ENCODE data around the gene SMAD6. TPM values are rescaled to one million over a fixed set of nuclear protein-coding genes. Genes with fewer than 3 reads are reported as not detected.

SMAD6 gene
- total and polyA plus RNA-seq, 10 of the 15 experiments (the other 5 are each of a cell fraction or from before 2014, with no cell fraction given) = under 0.01 to 0.10 (median 0.03) TPM; not detected in 7

DNA sequence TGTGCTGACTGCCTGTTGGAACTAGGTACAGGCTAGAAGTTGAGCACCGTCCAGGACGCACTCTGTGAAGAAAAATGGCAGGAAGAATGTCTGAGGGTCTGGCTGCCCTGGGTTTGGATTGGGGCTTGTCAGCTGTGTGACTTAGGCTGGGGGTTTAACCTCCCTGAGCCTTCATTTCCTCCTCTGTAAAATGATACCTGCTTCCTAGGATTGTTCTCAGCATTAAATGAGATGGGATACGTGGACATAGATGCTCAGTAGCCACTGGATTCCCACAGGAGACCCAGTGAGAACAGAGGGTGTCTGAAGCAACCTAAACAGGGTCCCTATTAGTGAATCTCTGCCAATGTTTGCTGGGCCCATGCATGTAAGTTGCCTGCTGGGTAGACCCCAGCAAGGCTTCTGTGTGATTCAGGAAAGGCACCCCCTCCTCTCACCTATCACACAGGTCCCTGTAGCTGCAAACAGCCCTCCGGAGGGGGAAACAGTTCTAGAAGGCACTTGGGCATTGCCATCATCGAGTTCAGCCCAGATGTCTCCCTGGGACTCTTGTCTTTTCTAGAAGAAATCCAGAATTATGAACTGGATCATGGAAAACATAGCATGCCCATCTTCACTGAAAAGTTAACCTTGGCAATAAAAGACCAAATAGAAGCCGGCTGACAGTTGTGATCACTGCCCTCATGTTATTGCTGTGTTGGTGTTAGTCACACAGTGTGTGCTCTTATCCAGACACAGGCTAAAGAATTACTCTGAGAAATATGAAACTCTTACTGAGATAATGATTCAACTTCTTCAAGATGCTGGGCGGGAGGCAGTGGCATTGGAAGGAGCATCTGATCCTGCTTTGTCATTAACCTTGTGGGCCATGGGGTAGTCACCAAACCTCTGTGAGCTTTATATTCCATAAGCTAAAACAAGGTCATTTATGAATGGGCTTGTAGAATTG lies 64.5 kb downstream of the SMAD6 start (continued):
- TF ChIP-seq, protein P1, sequence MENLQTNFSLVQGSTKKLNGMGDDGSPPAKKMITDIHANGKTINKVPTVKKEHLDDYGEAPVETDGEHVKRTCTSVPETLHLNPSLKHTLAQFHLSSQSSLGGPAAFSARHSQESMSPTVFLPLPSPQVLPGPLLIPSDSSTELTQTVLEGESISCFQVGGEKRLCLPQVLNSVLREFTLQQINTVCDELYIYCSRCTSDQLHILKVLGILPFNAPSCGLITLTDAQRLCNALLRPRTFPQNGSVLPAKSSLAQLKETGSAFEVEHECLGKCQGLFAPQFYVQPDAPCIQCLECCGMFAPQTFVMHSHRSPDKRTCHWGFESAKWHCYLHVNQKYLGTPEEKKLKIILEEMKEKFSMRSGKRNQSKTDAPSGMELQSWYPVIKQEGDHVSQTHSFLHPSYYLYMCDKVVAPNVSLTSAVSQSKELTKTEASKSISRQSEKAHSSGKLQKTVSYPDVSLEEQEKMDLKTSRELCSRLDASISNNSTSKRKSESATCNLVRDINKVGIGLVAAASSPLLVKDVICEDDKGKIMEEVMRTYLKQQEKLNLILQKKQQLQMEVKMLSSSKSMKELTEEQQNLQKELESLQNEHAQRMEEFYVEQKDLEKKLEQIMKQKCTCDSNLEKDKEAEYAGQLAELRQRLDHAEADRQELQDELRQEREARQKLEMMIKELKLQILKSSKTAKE (IDR thresholded peaks at IDR 0.05; ENCODE audit: low read depth, poor library complexity, severe bottlenecking) = no peak
- no peak for TF ChIP-seq YY1 (IDR thresholded peaks at IDR 0.05; ENCODE audit: low read depth, low read length)
- TF ChIP-seq TBL1XR1 (IDR thresholded peaks at IDR 0.05; ENCODE audit: low read depth, low read length) = no peak

DNA sequence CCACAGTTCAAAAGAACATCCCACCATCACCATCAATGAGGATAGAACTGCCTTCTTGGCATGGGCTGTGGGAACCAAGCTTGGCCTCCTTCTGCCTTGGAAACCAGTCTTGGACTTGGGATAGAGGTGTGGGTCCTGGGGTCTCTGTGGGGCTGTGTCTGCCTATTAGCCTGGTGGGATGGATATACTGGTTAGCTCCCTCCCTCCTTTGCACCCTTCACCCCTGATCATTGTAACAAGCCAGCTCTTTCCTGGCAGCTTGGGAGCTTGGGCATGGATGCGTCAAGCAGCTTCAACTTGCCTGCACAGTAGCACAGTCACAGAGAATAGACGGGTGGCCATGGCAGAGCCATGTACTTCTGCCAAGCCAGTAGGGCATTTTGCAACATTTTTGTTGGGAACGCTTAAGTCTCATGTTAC lies 65.2 kb downstream of the SMAD6 start:
- Histone ChIP-seq H3K4me2 (ENCODE audit: control insufficient read depth, insufficient read depth) (no peak overlapping the region), H3K4me1 (ENCODE audit: control insufficient read depth, insufficient read depth, low read length) (peaks cover 9% of the 10 kb centered on the region), H3K36me3 (ENCODE audit: control insufficient read depth in 2 of 2, insufficient read depth in 2 of 2, low read length in 1 of 2) (no peaks in the 10 kb centered on the region), H4K20me1 (ENCODE audit: control insufficient read depth, insufficient read depth) (no peaks in the 10 kb centered on the region), H3K79me2 (ENCODE audit: control insufficient read depth, insufficient read depth, low read length) (no peaks in the 10 kb centered on the region), H3K9me3 (replicated peaks; ENCODE audit: control insufficient read depth, insufficient read depth, low read length) (no peaks in the 10 kb centered on the region), H3K9ac (ENCODE audit: control insufficient read depth, insufficient read depth, low read length) (no peak overlapping the region), H3K4me3 (no peak overlapping the region), H3K27ac (ENCODE audit: control insufficient read depth, insufficient read depth) (no peak overlapping the region), H2AFZ (ENCODE audit: control insufficient read depth, low read depth, low read length) (no peak overlapping the region), H3K27me3 (replicated peaks in 1 of 2; ENCODE audit: control insufficient read depth in 2 of 2, insufficient read depth in 2 of 2, low read length in 1 of 2) (no peaks in the 10 kb centered on the region; a peak in 1 of 4 replicates)
- RAD21 ChIA-PET (ENCODE audit: unreplicated experiment) = interaction anchor here (0.9 kb wide), 1 partner anchor 84 kb away, joined by 3 read pairs; no protein-coding TSS in a partner anchor
- intact Hi-C loops (cut with micrococcal nuclease; ENCODE audit: unreplicated experiment) (loop anchor here (5.0 kb wide), 1 partner anchor 55 kb away; no protein-coding TSS in a partner anchor), in situ Hi-C loops (cut with MboI) (loop anchor here (25.0 kb wide), 1 partner anchor 155 kb away; no protein-coding TSS in a partner anchor)
- CTCF ChIA-PET = interaction anchor here (1.2 to 1.5 kb wide), 2 partner anchors 84 to 161 kb away, joined by 6 to 7 read pairs; no protein-coding TSS in a partner anchor
- TF ChIP-seq NR2C2 (IDR thresholded peaks at IDR 0.05; ENCODE audit: borderline replicate concordance, control insufficient read depth, insufficient read length, low read depth) = no peak
- no peak for TF ChIP-seq RELA (IDR thresholded peaks at IDR 0.05; ENCODE audit: borderline replicate concordance, partially characterized antibody)
- no peak for TF ChIP-seq DPF2 (IDR thresholded peaks at IDR 0.05)
- TF ChIP-seq CHD2 (IDR thresholded peaks at IDR 0.05; ENCODE audit: borderline replicate concordance, low read depth, low read length) = no peak
- SMC1A ChIA-PET (ENCODE audit: uncharacterized antibody, unreplicated experiment) = interaction anchor here (1.1 to 1.7 kb wide), 2 partner anchors 8 to 13 kb away, joined by 4 read pairs; no protein-coding TSS in a partner anchor
- DNase-seq (ENCODE audit: low read depth, low spot score) = no peak
- BruUV-seq (replicated peaks) = no TSS peak
- 35% methylated on average over 3 of the region's 3 CpGs for WGBS (ENCODE audit: insufficient coverage, insufficient replicate concordance, low lambda C conversion rate, missing lambda C conversion rate)
- POLR2A ChIA-PET = interaction anchor here (0.5 kb wide), 1 partner anchor 338 kb away, joined by 6 read pairs; no protein-coding TSS in a partner anchor
- FAIRE-seq = no peak
- ATAC-seq = no peak

Measured in GM12878 (cell line).